Erythroblast (primary cell): ENCODE measurements around the gene PRPF19.

ENCODE experiments used
- DNase-seq, 2 experiments: peaks; one replicate each; lab custom pipeline; 2025; lab: John Stamatoyannopoulos, UW
- GATA1 ChIP-seq: IDR thresholded peaks from 2 replicates; pipeline ENCODE4 v1.6.1; 2011; ENCODE audit warnings: low read depth, mild to moderate bottlenecking, control low read depth, low read length, moderate library complexity
- POLR2A ChIP-seq: IDR thresholded peaks from 2 replicates; pipeline ENCODE4 v1.6.1; 2011; ENCODE audit warnings: mild to moderate bottlenecking, low read length

Gene PRPF19

GRCh38 chr11:60844045-60844869, 62.1 kb downstream of the PRPF19 start:
- no peak for DNase-seq
- no peak for TF ChIP-seq GATA1
- no peak for TF ChIP-seq POLR2A

GRCh38 chr11:60842668-60843600, 63.5 kb downstream of the PRPF19 start:
- DNase-seq: peak; percentile 29 to 48
- TF ChIP-seq POLR2A (no peak), GATA1 (no peak)

- no peak for TF ChIP-seq GATA1
- peak; percentile 48 for TF ChIP-seq POLR2A
- DNase-seq: peak; percentile 97 to 98
Measured at GRCh38 chr11:60841797-60842667, 64.4 kb downstream of the PRPF19 start, which contains the start of gene CCDC86. Gene CCDC86, plus strand, starts transcription at chr11:60842113. Its CDS starts 12 bp downstream, at chr11:60842125.
